AG09319 (cell line): Measurements from ENCODE around the gene PNO1.

Source experiments
- DNase-seq: peaks from one replicate; pipeline ENCODE4 v3.0.0-alpha.2; 2010; ENCODE audit warnings: low read depth; ENCODE audit errors: extremely low read depth
- TF ChIP-seq, protein P1 (sequence below): IDR thresholded peaks from 2 replicates; pipeline ENCODE4 v1.5.1; 2011; ENCODE audit warnings: low read depth, mild to moderate bottlenecking, inconsistent platforms, low read length, moderate library complexity

The PNO1 gene

DNA sequence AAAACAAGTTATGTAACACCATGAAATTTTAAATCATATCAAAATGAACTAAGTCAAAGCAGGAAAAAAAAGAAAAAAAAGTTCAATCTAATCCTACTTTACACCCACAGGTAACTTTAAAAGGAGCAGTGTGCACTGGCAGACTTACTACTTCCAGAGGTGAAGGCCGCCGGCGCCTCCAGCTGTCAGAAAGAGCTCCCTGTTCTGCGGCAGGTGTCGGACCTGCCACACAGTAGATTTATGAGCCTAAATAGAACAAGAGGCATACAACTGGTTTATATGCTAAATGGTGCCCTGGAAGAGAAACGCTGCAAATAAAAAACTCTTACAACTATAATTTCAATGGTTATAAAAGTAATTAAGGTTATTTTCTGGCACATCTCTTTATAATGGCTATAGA is 23.1 kb upstream of the PNO1 start:
- no peak for DNase-seq
- TF ChIP-seq, protein P1, sequence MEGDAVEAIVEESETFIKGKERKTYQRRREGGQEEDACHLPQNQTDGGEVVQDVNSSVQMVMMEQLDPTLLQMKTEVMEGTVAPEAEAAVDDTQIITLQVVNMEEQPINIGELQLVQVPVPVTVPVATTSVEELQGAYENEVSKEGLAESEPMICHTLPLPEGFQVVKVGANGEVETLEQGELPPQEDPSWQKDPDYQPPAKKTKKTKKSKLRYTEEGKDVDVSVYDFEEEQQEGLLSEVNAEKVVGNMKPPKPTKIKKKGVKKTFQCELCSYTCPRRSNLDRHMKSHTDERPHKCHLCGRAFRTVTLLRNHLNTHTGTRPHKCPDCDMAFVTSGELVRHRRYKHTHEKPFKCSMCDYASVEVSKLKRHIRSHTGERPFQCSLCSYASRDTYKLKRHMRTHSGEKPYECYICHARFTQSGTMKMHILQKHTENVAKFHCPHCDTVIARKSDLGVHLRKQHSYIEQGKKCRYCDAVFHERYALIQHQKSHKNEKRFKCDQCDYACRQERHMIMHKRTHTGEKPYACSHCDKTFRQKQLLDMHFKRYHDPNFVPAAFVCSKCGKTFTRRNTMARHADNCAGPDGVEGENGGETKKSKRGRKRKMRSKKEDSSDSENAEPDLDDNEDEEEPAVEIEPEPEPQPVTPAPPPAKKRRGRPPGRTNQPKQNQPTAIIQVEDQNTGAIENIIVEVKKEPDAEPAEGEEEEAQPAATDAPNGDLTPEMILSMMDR: no peak

DNA sequence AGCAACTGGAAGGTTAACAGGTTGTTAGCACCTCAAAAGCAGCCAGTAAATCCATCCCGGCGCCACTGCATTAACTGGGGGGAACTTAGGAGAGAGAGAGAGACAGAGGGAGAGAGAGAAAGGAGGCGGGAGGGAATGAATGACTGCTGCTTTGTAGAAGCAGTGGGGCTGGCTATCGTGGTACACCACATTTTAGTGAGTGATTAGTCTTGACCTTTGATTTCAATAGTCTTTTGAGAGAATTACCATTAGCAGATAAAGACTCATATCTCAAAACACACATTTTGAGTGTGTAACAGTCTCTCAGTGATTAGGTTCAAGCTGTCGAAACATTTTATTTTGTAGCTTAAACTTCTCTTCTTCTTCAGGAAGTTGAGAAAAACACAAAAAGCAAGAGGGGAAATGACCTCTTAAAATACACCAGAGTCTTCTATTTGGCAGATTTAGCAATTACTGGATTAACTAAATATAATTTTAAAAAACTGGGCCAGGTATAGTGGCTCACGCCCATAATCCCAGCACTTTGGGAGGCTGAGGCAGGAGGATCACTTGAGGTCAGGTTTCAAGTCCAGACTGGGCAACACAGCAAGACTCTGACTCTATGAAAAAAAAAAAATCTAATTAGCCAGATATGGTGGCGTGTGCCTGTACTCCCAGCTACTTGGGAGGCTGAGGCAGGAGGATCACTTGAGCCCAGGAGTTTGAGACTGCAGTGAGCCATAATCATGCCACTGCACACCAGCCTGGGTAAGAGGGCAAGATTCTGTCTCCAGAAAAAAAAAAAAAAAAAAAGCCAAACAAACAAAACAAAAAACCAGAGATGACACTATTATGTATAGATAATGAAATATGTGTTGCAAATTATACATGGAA is 22.0 kb upstream of the PNO1 start:
- no peak for DNase-seq
- TF ChIP-seq, protein P1: no peak

DNA sequence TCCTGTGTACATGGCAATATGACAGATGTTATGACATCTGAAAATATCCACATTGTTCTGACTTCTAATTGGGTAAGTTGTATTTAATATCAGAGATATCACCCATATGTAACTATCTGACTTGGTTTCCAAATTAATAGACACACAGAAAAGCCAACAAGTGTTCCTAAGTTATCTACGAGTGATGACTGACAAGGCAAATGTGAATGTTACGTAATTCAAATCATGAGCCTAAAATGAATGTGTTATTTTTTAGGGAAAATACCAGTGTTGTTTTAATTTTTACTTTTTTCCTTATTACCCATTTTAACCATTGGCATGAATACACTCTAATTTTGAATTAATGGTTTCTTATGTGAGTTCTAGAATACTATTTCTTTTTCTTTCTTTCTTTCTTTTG is 15.8 kb upstream of the PNO1 start:
- TF ChIP-seq, protein P1: no peak
- no peak for DNase-seq

DNA sequence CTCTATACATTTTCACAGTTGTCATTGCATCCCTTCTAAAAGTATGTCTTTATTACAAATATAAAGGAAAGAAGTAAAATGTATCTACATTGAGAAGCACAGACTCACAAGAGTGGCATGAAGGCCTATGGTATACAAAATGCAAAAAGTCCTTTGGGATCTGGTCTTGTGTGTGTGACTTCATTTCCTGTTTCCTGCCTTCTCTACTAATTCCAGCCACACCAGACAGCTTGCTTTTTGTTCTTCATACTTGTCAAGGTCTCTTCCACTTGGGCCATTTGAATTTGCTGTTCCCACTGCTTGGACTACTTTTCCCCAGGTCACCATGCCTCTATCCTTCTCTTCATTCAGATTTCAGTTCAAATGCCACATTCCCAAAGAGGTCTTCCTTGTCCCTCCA is 6.7 kb upstream of the PNO1 start:
- no peak for DNase-seq
- TF ChIP-seq, protein P1: no peak

DNA sequence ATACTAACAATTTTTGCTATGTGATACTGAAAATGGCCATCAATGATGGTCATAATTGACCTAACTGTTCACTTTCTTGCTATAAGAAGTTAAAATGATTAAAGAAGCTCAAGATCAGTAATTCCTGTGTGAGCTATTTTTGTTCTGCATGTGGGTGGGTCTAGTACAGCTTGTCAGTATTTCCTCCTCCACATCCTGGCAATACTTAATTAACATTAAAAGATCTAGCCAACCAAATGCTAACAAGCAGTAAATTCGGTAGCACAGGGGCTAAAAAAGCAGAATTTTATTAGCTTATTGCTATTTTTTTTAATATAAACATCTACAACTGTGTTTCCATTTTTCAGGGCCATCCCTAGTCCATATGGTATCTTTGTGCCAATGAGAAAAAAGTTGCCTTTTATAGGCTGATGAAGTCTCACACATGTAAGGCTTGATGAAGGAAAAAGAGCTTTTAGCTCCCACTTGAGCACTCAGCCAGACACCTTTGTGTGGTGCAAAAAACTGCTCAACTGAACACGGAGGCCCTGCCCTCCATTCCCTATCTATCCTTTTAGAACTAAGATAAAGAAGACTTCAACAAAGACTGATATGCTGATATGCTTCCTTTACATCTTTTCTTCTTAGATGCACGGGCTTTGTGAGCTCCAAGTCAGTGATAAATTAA is 4.9 kb upstream of the PNO1 start:
- no peak for DNase-seq
- TF ChIP-seq, protein P1: no peak

DNA sequence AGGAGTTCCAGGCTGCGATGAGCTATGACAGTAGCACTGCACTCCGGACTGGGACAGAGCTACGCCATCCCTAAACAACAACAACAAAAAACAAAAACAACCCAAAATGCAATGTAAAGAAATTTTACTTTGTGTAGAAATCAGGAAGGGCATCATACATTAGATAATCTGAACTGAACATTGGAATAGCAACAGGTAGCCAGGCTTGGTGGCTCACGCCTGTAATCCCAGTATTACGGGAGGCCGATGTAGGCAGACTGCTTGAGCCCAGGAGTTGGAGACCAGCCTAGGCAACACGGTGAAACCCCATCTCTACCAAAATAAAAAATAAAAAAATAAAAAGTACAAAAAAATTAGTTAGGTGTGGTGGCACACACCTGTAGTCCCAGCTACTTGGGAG is 2.1 kb upstream of the PNO1 start:
- DNase-seq: no peak
- TF ChIP-seq, protein P1: no peak

DNA sequence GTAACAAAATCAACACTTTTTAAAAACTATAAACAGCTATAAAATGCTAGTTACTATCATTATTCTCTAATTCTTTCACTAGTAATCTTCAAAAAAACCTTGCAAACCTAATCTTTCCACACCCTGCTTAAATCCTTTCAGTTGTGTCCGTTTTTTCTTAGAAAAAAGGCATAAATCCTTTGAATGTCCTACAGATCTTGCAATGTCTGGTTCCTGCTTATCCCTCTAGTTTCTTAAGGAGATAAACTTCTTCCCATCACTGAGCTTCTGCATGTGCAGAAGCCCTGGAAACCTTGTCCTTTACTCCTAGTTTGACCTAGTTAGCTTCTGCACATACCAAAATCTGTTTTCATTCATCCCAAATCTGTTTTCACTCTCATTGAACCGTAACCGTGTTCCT is 1.3 kb upstream of the PNO1 start:
- TF ChIP-seq, protein P1: no peak
- no peak for DNase-seq
